Mesodermal cell (in vitro differentiated cells): Measurements from ENCODE around the gene HNRNPAB.
A peak's percentile ranks its signal among the peaks of the same experiment; 100 is the strongest.

ENCODE experiments used
- H3K27ac ChIP-seq: 2 replicates; pipeline ENCODE4 v1.7.0; 2013; ENCODE audit warnings: mild to moderate bottlenecking, low read depth, low read length, moderate library complexity; ENCODE audit not compliant: severe bottlenecking
- H3K36me3 ChIP-seq: 2 replicates; pipeline ENCODE4 v1.7.1; 2013; ENCODE audit warnings: mild to moderate bottlenecking, low read length, moderate library complexity; ENCODE audit not compliant: control insufficient read depth, insufficient read depth
- H3K4me1 ChIP-seq: one replicate; pipeline ENCODE4 v1.7.1; 2013; ENCODE audit warnings: mild to moderate bottlenecking, low read length; ENCODE audit not compliant: insufficient read depth, control insufficient read depth, poor library complexity, severe bottlenecking
- H3K4me3 ChIP-seq: 2 replicates; pipeline ENCODE4 v1.7.0; 2013; ENCODE audit warnings: low read length, control low read depth, mild to moderate bottlenecking; ENCODE audit not compliant: insufficient read depth, poor library complexity, severe bottlenecking; ENCODE audit errors: extremely low read depth
- H3K9me3 ChIP-seq: 2 replicates; pipeline ENCODE4 v1.7.1; 2013; ENCODE audit warnings: mild to moderate bottlenecking, low read length, moderate library complexity; ENCODE audit not compliant: control insufficient read depth
- WGBS, 2 experiments: methylation state at CpG; one replicate each; pipeline ENCODE4 v1.1.5; 2013; ENCODE audit warnings: missing lambda C conversion rate in 2 of 2; ENCODE audit not compliant: insufficient coverage in 2 of 2; 5-methylcytosine and 5-hydroxymethylcytosine counted together

Gene HNRNPAB

GRCh38 chr5:178205749-178206047 lies 1.4 kb downstream of the HNRNPAB start:
- 4 to 7% methylated on average over 3 to 5 of the region's 5 CpGs for WGBS, 2 experiments
- H3K4me3 ChIP-seq: peak overlapping the region; percentile 90
- peaks cover 54% of the 10 kb centered on the region for H3K36me3 ChIP-seq
- no peaks in the 10 kb centered on the region for H3K9me3 ChIP-seq
- H3K4me1 ChIP-seq: peaks cover 15% of the 10 kb centered on the region
- H3K27ac ChIP-seq: peak overlapping the region; percentile 36

GRCh38 chr5:178206166-178207101 lies 2.1 kb downstream of the HNRNPAB start:
- peaks cover 61% of the 10 kb centered on the region for H3K36me3 ChIP-seq
- no peaks in the 10 kb centered on the region for H3K9me3 ChIP-seq
- no peak overlapping the region for H3K27ac ChIP-seq
- 61 to 69% methylated on average over 8 to 10 of the region's 12 CpGs for WGBS, 2 experiments
- H3K4me1 ChIP-seq: peaks cover 15% of the 10 kb centered on the region
- peak overlapping the region; percentile 90 for H3K4me3 ChIP-seq

- Histone ChIP-seq H3K27ac (no peak overlapping the region), H3K36me3 (peaks cover 70% of the 10 kb centered on the region), H3K9me3 (no peaks in the 10 kb centered on the region), H3K4me1 (peaks cover 15% of the 10 kb centered on the region), H3K4me3 (peak overlapping the region; percentile 90)
- WGBS, 2 experiments: 99 to 100% methylated on average over 5 of the region's 5 CpGs
Measured at GRCh38 chr5:178207183-178207916, 3.0 kb downstream of the HNRNPAB start.

GRCh38 chr5:178207917-178208280 lies 3.6 kb downstream of the HNRNPAB start:
- 100% methylated on average over 1 of the region's 1 CpG; no CpG with 5 or more reads in 1 of the 2 experiments for WGBS, 2 experiments
- no peak overlapping the region for H3K4me3 ChIP-seq
- H3K9me3 ChIP-seq: no peaks in the 10 kb centered on the region
- peaks cover 15% of the 10 kb centered on the region for H3K4me1 ChIP-seq
- no peak overlapping the region for H3K27ac ChIP-seq
- H3K36me3 ChIP-seq: peaks cover 76% of the 10 kb centered on the region

- H3K4me3 ChIP-seq: no peak overlapping the region
- 90 to 97% methylated on average over 2 to 5 of the region's 5 CpGs for WGBS, 2 experiments
- no peaks in the 10 kb centered on the region for H3K9me3 ChIP-seq
- H3K27ac ChIP-seq: no peak overlapping the region
- peaks cover 84% of the 10 kb centered on the region for H3K36me3 ChIP-seq
- H3K4me1 ChIP-seq: peaks cover 15% of the 10 kb centered on the region
Measured at GRCh38 chr5:178208540-178209227, 4.4 kb downstream of the HNRNPAB start.

- WGBS, 2 experiments: 96 to 97% methylated on average over 8 of the region's 8 CpGs
- peaks cover 15% of the 10 kb centered on the region for H3K4me1 ChIP-seq
- peaks cover 92% of the 10 kb centered on the region for H3K36me3 ChIP-seq
- no peaks in the 10 kb centered on the region for H3K9me3 ChIP-seq
- no peak overlapping the region for H3K27ac ChIP-seq
- no peak overlapping the region for H3K4me3 ChIP-seq
Measured at GRCh38 chr5:178209334-178210072, 5.2 kb downstream of the HNRNPAB start.

- Histone ChIP-seq H3K27ac (no peak overlapping the region), H3K4me1 (peaks cover 15% of the 10 kb centered on the region), H3K9me3 (no peaks in the 10 kb centered on the region), H3K36me3 (peaks cover 95% of the 10 kb centered on the region), H3K4me3 (no peak overlapping the region)
- WGBS, 2 experiments: 95 to 96% methylated on average over 11 to 17 of the region's 18 CpGs
Measured at GRCh38 chr5:178210073-178210535, 5.8 kb downstream of the HNRNPAB start.

- Histone ChIP-seq H3K4me1 (peaks cover 15% of the 10 kb centered on the region), H3K9me3 (no peaks in the 10 kb centered on the region), H3K36me3 (peaks cover 96% of the 10 kb centered on the region), H3K4me3 (no peak overlapping the region), H3K27ac (no peak overlapping the region)
- 100% methylated on average over 1 of the region's 5 CpGs; no CpG with 5 or more reads in 1 of the 2 experiments for WGBS, 2 experiments
Measured at GRCh38 chr5:178210686-178211085, 6.4 kb downstream of the HNRNPAB start.

GRCh38 chr5:178211095-178212048 lies 7.0 kb downstream of the HNRNPAB start:
- Histone ChIP-seq H3K4me3 (no peak overlapping the region), H3K9me3 (no peaks in the 10 kb centered on the region), H3K36me3 (peaks cover 96% of the 10 kb centered on the region), H3K4me1 (peaks cover 9% of the 10 kb centered on the region), H3K27ac (no peak overlapping the region)
- 86 to 96% methylated on average over 7 of the region's 8 CpGs for WGBS, 2 experiments
